ENCODE data around the gene GPATCH3.

DNA sequence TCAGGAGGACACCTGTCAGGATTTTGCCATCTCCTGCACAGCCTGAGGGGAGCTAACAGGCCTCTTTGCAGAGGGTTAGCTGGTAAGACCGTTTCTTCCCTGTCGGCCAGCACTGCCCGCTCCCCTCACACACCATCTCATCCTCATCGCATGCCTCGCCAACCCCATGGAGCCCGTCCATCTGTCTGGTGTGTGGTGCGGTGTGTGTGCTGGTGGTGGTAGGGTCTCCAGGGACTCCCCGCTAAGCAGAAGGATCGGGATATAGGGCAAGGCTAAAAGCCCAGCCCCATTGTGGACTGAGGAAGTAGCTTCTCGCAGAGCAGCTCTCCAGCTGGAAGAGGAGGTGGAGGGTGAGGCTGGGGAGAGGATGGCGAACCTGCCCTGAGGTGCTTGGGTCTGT lies 44.1 kb downstream of the GPATCH3 start:
- TF ChIP-seq POLR2AphosphoS5 (IDR thresholded peaks at IDR 0.05; ENCODE audit: low read depth, low read length) = peak; percentile 35; the same call in 1 of the 2 replicates
- no peak for TF ChIP-seq FOXP2 (optimal IDR thresholded peaks at IDR 0.05; ENCODE audit: borderline replicate concordance, extremely low read depth, extremely low read length, insufficient read depth)
- no peak for TF ChIP-seq SIN3A (IDR thresholded peaks at IDR 0.05; ENCODE audit: borderline replicate concordance, insufficient read depth, low read length)
- no peak for TF ChIP-seq TAF1 (IDR thresholded peaks at IDR 0.05; ENCODE audit: borderline replicate concordance, insufficient read depth, low read length)
- TF ChIP-seq, protein P1, sequence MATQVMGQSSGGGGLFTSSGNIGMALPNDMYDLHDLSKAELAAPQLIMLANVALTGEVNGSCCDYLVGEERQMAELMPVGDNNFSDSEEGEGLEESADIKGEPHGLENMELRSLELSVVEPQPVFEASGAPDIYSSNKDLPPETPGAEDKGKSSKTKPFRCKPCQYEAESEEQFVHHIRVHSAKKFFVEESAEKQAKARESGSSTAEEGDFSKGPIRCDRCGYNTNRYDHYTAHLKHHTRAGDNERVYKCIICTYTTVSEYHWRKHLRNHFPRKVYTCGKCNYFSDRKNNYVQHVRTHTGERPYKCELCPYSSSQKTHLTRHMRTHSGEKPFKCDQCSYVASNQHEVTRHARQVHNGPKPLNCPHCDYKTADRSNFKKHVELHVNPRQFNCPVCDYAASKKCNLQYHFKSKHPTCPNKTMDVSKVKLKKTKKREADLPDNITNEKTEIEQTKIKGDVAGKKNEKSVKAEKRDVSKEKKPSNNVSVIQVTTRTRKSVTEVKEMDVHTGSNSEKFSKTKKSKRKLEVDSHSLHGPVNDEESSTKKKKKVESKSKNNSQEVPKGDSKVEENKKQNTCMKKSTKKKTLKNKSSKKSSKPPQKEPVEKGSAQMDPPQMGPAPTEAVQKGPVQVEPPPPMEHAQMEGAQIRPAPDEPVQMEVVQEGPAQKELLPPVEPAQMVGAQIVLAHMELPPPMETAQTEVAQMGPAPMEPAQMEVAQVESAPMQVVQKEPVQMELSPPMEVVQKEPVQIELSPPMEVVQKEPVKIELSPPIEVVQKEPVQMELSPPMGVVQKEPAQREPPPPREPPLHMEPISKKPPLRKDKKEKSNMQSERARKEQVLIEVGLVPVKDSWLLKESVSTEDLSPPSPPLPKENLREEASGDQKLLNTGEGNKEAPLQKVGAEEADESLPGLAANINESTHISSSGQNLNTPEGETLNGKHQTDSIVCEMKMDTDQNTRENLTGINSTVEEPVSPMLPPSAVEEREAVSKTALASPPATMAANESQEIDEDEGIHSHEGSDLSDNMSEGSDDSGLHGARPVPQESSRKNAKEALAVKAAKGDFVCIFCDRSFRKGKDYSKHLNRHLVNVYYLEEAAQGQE (IDR thresholded peaks at IDR 0.05; ENCODE audit: insufficient read depth in 1 of 2, low read depth in 2 of 2, low read length in 2 of 2) = no peak

All from PFSK-1 (cell line).